ENCODE data around the gene MRFAP1.
"Not testable (repeated sequence)": the region's sequence is repeated elsewhere in the genome, so short reads cannot be mapped to it uniquely, and the experiment has no call there.

MRFAP1 gene

GRCh38 chr4:6671648-6672047, 31.2 kb downstream of the MRFAP1 start:
- Histone ChIP-seq H3K4me3 (no peak overlapping the region), H3K27ac (no peak overlapping the region)
- DNase-seq (ENCODE audit: low spot score) = no peak
- no peak for TF ChIP-seq CTCF (IDR thresholded peaks at IDR 0.05)

- DNase-seq (ENCODE audit: low spot score) = no peak
- no peak for TF ChIP-seq CTCF (IDR thresholded peaks at IDR 0.05)
- no peak overlapping the region for H3K4me3 ChIP-seq
- H3K27ac ChIP-seq = no peak overlapping the region
Measured at GRCh38 chr4:6672131-6672530, 31.6 kb downstream of the MRFAP1 start.

- not testable (repeated sequence) for DNase-seq (ENCODE audit: low spot score); H3K27ac ChIP-seq
- H3K4me3 ChIP-seq = peak overlapping the region; percentile 90
Measured at GRCh38 chr4:6672541-6673190, 32.2 kb downstream of the MRFAP1 start.

GRCh38 chr4:6673191-6673659, 32.7 kb downstream of the MRFAP1 start:
- not testable (repeated sequence) for DNase-seq (ENCODE audit: low spot score)
- H3K27ac ChIP-seq = peak overlapping the region; percentile 63 to 88

GRCh38 chr4:6673660-6674499, 33.4 kb downstream of the MRFAP1 start:
- Histone ChIP-seq H3K27ac (peak overlapping the region; percentile 63 to 88), H3K4me3 (peak overlapping the region; percentile 90)
- no peak for TF ChIP-seq CTCF (IDR thresholded peaks at IDR 0.05)
- DNase-seq (ENCODE audit: low spot score) = peak; percentile 95

More at GRCh38 chr4:6673191-6673659, 32.7 kb downstream of the MRFAP1 start:
- peak overlapping the region; percentile 90 for H3K4me3 ChIP-seq

GRCh38 chr4:6674500-6675149, 34.1 kb downstream of the MRFAP1 start:
- H3K27ac ChIP-seq = peak overlapping the region; percentile 63 to 88
- H3K4me3 ChIP-seq = peak overlapping the region; percentile 90
- no peak for DNase-seq (ENCODE audit: low spot score)
- TF ChIP-seq CTCF (IDR thresholded peaks at IDR 0.05) = no peak

GRCh38 chr4:6676722-6677558, 36.5 kb downstream of the MRFAP1 start:
- Histone ChIP-seq H3K4me3 (peak overlapping the region; percentile 11), H3K27ac (no peak overlapping the region)
- no peak for DNase-seq (ENCODE audit: low spot score)
- no peak for TF ChIP-seq CTCF (IDR thresholded peaks at IDR 0.05)

All from coronary artery (tissue), 2 donors.